ENCODE measurements around the gene ANO1.

ANO1 gene

GRCh38 chr11:70054004-70054403 is 24.1 kb upstream of the ANO1 start:
- DNase-seq: no peak

- DNase-seq: no peak
These were observed 22.7 kb upstream of the ANO1 start for GRCh38 chr11:70055444-70055843.

GRCh38 chr11:70057080-70057479 is 21.0 kb upstream of the ANO1 start:
- DNase-seq: no peak

GRCh38 chr11:70059971-70060370 is 18.1 kb upstream of the ANO1 start:
- no peak for DNase-seq

DNA sequence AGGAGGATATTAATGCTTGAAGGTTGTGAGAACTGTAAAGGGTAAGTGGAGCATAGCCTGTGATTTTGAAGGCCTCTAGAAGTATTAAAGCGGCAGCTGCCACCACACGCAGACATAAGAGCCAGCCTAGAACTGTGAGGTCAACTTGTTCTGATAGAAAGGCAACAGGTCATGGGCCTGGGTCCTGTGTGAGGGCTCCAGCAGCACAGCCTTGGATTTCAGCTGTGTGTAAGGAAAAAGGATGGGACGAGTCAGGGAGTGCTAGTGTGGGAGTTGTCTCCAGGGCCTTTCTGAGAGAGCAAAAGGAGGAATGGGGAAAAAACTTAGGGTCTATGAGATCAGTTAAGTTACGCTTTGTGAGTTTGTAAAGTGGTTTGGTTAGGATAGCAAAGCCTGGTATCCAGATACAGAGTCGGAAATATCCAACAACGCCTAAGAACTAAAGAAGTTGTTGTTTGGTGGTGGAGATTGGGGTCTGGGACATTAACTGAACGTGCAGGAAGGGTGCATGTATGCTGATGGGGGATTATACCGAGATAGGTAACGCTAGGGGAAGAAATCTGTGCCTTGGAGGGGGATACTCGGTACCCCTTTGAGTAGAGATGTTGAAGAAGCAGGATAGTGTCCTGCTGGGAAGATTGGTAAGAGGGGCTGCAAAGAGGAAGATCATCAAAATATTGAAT is 17.4 kb upstream of the ANO1 start:
- no peak for DNase-seq

DNA sequence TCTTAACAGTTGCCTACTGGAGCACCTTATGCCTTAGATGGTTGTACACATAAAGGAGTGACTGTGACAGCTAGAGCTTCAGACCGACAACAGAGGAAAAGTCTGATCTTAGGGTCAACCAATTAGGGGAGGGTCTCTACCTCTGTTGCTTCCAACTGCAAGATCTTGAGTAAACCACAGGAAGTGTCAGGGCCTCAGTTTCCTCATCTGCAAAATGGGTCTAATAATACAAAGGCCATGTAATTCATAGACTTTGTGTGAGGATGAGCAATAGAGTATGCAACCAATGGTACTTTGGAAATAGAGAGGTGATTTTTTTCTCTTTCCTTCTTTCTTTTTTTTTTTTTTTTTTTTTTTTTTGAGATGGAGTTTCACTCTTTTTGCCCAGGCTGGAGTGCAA is 16.4 kb upstream of the ANO1 start:
- DNase-seq: no peak

GRCh38 chr11:70063121-70063520 is 15.0 kb upstream of the ANO1 start:
- no peak for DNase-seq

DNA sequence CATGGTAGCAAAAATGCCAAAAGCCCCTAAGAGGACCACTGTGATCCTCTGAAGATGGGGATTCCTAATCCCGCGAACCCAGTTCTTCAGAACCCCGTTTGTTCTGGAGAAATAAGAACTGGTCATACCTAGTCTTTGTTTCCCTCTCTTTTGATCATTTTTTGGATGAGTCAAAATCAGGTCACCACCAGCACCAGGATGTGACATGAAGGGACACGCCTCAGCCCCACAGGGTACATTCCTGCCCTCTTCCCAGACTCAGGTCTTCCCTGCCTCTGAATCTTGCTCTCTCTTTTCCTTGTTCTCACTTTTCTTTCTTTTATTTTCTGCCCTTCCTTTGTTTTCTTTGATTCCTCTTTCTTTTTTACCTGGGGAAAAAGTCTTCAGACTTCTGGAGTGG is 14.6 kb upstream of the ANO1 start:
- DNase-seq: no peak

DNA sequence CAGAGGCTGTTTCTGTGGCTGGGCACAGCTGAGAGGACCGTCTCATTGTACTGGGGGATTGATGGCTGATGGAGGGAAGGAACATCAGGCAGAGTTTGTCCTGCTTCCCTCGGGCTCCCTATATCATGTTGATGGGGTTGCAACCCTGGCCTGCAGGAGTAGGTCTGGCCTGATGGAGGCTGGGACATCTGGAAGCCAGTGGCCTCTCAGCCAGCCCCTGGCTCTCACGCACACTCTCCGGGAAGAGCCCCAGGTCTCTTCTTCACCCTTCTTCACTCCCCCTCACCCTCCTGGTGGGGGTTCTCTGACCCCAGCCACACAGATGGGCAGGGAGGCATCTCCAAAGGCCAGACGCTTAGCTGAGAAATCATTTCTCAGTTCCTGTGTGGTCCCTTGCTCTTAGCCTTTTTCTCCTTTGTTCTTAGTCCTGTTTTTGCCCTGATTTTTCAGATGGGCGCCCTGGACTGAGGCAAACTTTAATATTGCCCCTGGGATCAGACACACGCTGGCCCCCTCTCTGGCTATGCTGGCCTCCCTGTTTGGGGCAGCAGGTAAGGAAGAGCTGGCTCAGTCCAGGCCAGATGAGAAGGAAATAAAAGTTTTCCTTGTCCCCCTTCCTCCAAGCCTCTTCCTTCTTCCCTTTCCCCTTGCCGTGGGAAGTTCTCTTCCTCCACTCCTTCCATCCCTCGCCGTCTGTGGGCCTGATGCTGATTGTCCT is 13.9 kb upstream of the ANO1 start:
- no peak for DNase-seq

- DNase-seq: no peak
These were observed 13.3 kb upstream of the ANO1 start for GRCh38 chr11:70064726-70065317.

DNA sequence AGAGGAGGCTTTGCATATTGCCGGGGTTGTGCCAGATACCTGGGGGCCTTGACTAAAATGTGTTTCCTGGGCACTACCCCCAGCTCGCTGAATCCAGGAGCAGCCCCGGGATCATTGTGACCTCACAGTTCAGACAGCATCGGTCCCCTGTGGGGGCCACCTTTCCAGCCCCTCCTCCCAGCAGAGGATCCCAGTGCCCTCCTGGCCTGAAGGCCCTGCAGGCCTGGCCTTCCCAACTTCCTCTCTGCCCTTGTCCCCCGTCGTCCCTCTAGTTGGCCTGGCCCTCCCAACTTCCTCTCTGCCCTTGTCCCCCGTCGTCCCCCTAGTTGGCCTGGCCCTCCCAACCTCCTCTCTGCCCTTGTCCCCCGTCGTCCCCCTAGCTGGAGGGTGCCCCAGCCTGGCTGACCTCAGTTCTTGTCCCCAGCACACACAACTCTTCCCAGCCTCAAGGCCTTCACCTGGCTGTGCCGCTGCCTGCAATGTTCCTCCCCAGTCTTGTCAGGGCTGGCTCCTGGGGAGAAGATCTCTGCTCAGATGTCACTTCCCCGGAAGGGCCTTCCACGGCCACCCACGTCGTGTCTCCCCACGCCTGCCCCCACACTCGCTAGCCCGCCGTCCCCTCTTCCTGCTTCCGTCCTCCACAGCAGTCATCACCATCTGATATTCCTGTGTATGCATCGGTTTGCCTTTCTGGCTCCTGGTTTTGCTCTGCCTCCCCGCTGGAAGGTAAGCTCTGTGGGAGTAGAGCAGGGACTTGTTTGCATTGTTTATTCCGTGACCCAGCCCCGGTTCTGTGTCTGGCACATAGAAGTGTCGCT is 12.6 kb upstream of the ANO1 start:
- no peak for DNase-seq

- DNase-seq: no peak
These were observed 12.0 kb upstream of the ANO1 start for GRCh38 chr11:70066136-70066520.

DNA sequence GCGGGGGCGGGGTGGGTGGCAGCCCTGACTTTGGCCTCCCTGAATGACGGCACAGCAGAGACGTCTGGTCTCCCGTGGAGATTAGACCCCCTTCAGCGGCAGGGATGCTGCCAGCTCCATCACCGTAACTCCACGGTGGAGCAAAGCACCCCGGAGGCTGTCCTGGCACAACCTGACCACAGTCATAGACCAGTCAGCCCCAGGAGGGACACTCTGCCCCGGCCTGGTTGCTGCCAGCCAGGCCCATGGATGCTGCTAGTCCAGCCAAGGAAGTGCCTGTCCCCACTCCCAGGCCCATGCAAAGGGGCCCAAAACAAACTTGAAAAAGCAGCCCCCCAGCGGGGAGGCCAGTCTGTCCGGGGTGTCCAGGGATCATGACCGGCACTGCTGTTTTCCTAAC is 11.5 kb upstream of the ANO1 start:
- no peak for DNase-seq

GRCh38 chr11:70067036-70067435 is 11.1 kb upstream of the ANO1 start:
- DNase-seq: no peak

DNA sequence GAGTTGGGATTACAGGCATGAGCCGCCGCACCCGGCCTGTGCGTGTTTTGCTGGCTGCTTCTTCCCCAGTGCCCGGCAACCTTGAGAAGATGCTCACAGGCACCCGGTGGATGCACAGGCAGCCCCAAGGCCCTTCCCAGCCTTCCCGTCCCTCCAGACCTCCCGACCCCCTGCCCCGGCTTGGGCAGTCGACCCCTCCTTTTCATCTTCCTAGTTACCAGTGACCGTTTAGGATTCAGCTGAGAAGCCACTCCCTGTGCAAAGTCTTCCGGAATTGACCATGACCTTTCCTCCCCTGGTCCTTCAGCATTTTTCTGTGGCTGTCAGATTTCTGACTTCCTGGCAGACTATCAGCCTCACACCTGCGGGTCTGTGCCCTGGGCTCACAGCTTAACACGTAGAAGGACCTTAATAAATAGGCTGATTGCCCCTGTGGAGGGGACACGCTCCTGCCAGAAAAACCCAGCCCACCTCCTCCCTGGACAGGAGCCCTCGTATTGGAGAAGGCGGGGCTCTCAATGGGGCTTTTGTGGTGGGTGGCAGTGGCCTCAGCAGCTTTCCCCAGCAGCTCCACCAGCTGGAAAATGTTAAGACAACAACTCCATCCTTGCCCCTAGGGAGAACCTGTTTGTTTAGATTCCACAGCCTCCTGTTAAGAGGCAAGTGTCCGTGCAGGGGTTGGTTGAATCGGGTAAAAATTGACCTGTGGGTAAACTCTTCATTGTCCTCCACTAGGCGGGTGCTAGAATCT is 10.4 kb upstream of the ANO1 start:
- DNase-seq: no peak

DNA sequence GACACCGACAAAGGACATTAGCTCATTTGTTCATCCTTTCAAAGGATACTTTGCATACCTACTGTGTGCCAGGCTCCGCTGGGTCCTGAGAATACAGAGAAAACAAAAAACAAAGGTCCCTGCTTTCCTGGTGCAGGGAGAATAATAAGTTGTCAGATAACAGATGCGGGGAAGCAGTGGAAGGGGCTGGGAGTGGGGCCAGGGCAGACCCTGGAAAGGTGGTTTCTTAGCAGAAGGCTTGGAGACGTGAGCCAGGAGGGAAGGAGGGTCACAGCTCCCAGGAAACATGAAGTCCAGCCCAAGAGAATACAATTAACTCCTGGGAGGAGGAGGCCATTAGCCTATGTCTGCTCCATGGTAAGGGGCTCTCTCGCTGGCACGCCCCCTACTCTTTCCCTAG is 9.8 kb upstream of the ANO1 start:
- no peak for DNase-seq

GRCh38 chr11:70068950-70069349 is 9.2 kb upstream of the ANO1 start:
- DNase-seq: no peak

GRCh38 chr11:70070706-70071105 is 7.4 kb upstream of the ANO1 start:
- DNase-seq: no peak

- DNase-seq: no peak
These were observed 6.1 kb upstream of the ANO1 start for GRCh38 chr11:70071996-70072395.

DNA sequence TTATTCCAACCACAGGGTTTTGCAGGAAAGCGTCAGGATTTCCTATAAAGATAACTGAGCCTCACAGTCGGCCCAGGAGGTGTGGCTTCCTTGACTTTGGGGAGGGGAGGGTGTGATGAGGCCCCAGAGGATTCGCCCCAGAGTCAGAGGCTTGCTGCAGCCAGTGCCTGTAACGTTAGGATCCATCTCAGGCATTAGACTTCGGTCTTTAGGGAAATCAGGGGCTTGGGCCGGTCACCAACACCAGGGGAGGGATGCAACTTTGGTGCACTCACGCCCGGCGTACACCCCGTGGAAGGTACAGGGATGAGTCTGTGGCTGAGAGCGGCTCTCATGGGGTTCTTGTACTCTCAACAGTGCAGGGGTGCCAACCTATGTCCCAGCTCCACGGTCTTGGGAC is 5.7 kb upstream of the ANO1 start:
- no peak for DNase-seq

- no peak for DNase-seq
These were observed 5.0 kb upstream of the ANO1 start for GRCh38 chr11:70072861-70073755.

DNA sequence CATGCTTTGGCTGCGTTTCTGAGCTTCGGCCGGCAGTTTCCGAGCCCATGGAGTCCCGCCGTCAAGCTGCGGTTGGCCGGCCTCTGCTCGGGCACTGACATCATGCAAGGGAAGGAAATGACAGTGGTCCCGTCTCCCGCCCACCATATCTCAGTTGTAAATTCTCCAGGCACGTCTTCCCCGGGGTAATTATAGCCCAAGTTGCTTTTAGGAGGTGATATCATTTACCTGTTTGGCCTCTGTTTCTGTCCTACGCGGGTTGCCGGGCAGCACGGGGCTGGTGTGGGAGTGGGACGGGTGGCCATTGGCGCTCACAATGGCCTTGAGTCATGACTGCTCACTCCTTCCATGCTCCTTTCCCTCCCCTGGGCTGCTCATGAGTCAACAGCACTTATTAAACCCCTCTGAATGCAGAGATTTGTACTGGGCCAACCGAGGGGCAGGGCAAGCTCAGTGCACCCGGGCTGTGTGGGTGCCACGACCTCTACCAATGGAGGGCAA is 4.2 kb upstream of the ANO1 start:
- no peak for DNase-seq

Measured in stimulated activated CD4-positive, alpha-beta T cell treated with anti-CD3 and anti-CD28 coated beads, Interleukin-15, amount 100 ng/mL, for 24 hours (primary cell).